Smooth muscle cell (in vitro differentiated cells): ENCODE data around the gene PKNOX2. TPM values are rescaled to one million over a fixed set of nuclear protein-coding genes. Genes with fewer than 3 reads are reported as not detected.
A peak's percentile ranks its signal among the peaks of the same experiment; 100 is the strongest.

Experiments
- DNase-seq: peaks from one replicate; lab custom pipeline; 2025; ENCODE audit not compliant: unreplicated experiment; lab: John Stamatoyannopoulos, UW
- H2AFZ ChIP-seq: fragments of 200-600 bp; sonication (generic); 2 replicates; pipeline ENCODE4 v1.6.0; 2016; ENCODE audit warnings: antibody characterized with exemption, low read depth, mild to moderate bottlenecking
- H3F3A ChIP-seq: fragments of 200-600 bp; sonication (generic); 2 replicates; pipeline ENCODE4 v1.6.0; 2017; ENCODE audit warnings: antibody characterized with exemption, low read depth
- H3K27ac ChIP-seq: fragments of 200-600 bp; sonication (generic); 2 replicates; pipeline ENCODE4 v1.5.1; 2016; ENCODE audit warnings: low read depth, mild to moderate bottlenecking
- H3K27me3 ChIP-seq: fragments of 200-600 bp; sonication (generic); 2 replicates; pipeline ENCODE4 v1.6.1; 2016; ENCODE audit warnings: low read depth, mild to moderate bottlenecking
- H3K36me3 ChIP-seq: fragments of 200-600 bp; sonication (generic); 2 replicates; pipeline ENCODE4 v1.5.1; 2016; ENCODE audit warnings: low read depth
- H3K4me1 ChIP-seq: fragments of 200-600 bp; sonication (generic); 2 replicates; pipeline ENCODE4 v1.5.1; 2016; ENCODE audit warnings: low read depth
- H3K4me2 ChIP-seq: fragments of 200-600 bp; sonication (generic); 2 replicates; pipeline ENCODE4 v1.6.0; 2016; ENCODE audit warnings: mild to moderate bottlenecking
- H3K4me3 ChIP-seq: fragments of 200-600 bp; sonication (generic); 2 replicates; pipeline ENCODE4 v1.5.1; 2016; ENCODE audit warnings: mild to moderate bottlenecking
- H3K79me2 ChIP-seq: fragments of 200-600 bp; sonication (generic); 2 replicates; pipeline ENCODE4 v1.6.0; 2016; ENCODE audit warnings: low read depth, mild to moderate bottlenecking
- H3K9ac ChIP-seq: fragments of 200-600 bp; sonication (generic); 2 replicates; pipeline ENCODE4 v1.6.0; 2016; ENCODE audit warnings: low read depth
- H3K9me3 ChIP-seq: fragments of 200-600 bp; sonication (generic); replicated peaks from 2 replicates; pipeline ENCODE4 v1.5.1; 2016; ENCODE audit warnings: low read depth
- H4K20me1 ChIP-seq: fragments of 200-600 bp; sonication (generic); 2 replicates; pipeline ENCODE4 v1.6.0; 2016; ENCODE audit warnings: low read depth
- CTCF ChIP-seq: fragments of 200-600 bp; sonication (generic); IDR thresholded peaks from 2 replicates; pipeline ENCODE4 v1.5.1; 2017; ENCODE audit warnings: borderline replicate concordance, mild to moderate bottlenecking, antibody characterized with exemption; ENCODE audit not compliant: insufficient read depth, poor library complexity, severe bottlenecking
- WGBS: methylation state at CpG from one replicate; pipeline ENCODE4 v1.1.7; 2016; ENCODE audit warnings: low lambda C conversion rate; 5-methylcytosine and 5-hydroxymethylcytosine counted together
- polyA plus RNA-seq: library from polyadenylated mRNA; unstranded; fragments of >200 nt; fragmentation: Nextera tagmentation; extraction: Ambion mirVana; gene quantifications from 2 replicates; pipeline ENCODE4 v1.2.1, GENCODE V29; 2016
- total RNA-seq: library from RNA; depleted of rRNA; stranded (reverse); fragments of >200 nt; gene quantifications from 2 replicates; pipeline ENCODE4 v1.2.3, GENCODE V29; 2014

The PKNOX2 gene
- total and polyA plus RNA-seq, 2 experiments from 2014 or later: 7.2 to 7.9 TPM

GRCh38 chr11:125168918-125169456, 4.4 kb downstream of the PKNOX2 start:
- no peaks in the 10 kb centered on the region for H3K27me3 ChIP-seq
- H3K4me1 ChIP-seq: peaks cover 44% of the 10 kb centered on the region
- H3K9ac ChIP-seq: peak overlapping the region; percentile 43
- peaks cover 47% of the 10 kb centered on the region for H4K20me1 ChIP-seq
- H3K4me2 ChIP-seq: peak overlapping the region; percentile 95
- peaks cover 8% of the 10 kb centered on the region for H3F3A ChIP-seq
- WGBS: 26% methylated on average over 14 of the region's 14 CpGs
- TF ChIP-seq CTCF: no peak
- H3K27ac ChIP-seq: peak overlapping the region; percentile 77
- H3K4me3 ChIP-seq: no peak overlapping the region
- H3K9me3 ChIP-seq: no peaks in the 10 kb centered on the region
- no peaks in the 10 kb centered on the region for H3K36me3 ChIP-seq
- no peak for DNase-seq
- H2AFZ ChIP-seq: no peak overlapping the region
- H3K79me2 ChIP-seq: peaks cover 42% of the 10 kb centered on the region

GRCh38 chr11:125170001-125170509, 5.5 kb downstream of the PKNOX2 start:
- no peak for DNase-seq
- peak overlapping the region; percentile 77 for H3K27ac ChIP-seq
- no peaks in the 10 kb centered on the region for H3K36me3 ChIP-seq
- peaks cover 58% of the 10 kb centered on the region for H4K20me1 ChIP-seq
- peaks cover 8% of the 10 kb centered on the region for H3F3A ChIP-seq
- H3K4me1 ChIP-seq: peaks cover 41% of the 10 kb centered on the region
- H3K9me3 ChIP-seq: no peaks in the 10 kb centered on the region
- peak overlapping the region; percentile 43 for H3K9ac ChIP-seq
- no peak for TF ChIP-seq CTCF
- H2AFZ ChIP-seq: no peak overlapping the region
- H3K4me3 ChIP-seq: no peak overlapping the region
- no peaks in the 10 kb centered on the region for H3K27me3 ChIP-seq
- peak overlapping the region; percentile 95 for H3K4me2 ChIP-seq
- 20% methylated on average over 9 of the region's 9 CpGs for WGBS
- peaks cover 53% of the 10 kb centered on the region for H3K79me2 ChIP-seq

GRCh38 chr11:125170510-125171031, 6.0 kb downstream of the PKNOX2 start:
- H3K9me3 ChIP-seq: no peaks in the 10 kb centered on the region
- no peak for TF ChIP-seq CTCF
- peak overlapping the region; percentile 95 for H3K4me2 ChIP-seq
- DNase-seq: no peak
- no peak overlapping the region for H3K4me3 ChIP-seq
- H3F3A ChIP-seq: peaks cover 12% of the 10 kb centered on the region
- H3K9ac ChIP-seq: peak overlapping the region; percentile 43
- H3K4me1 ChIP-seq: peaks cover 41% of the 10 kb centered on the region
- H3K36me3 ChIP-seq: no peaks in the 10 kb centered on the region
- H3K79me2 ChIP-seq: peaks cover 51% of the 10 kb centered on the region
- H2AFZ ChIP-seq: no peak overlapping the region
- H3K27me3 ChIP-seq: no peaks in the 10 kb centered on the region
- H4K20me1 ChIP-seq: peaks cover 63% of the 10 kb centered on the region
- WGBS: 11% methylated on average over 12 of the region's 12 CpGs
- H3K27ac ChIP-seq: peak overlapping the region; percentile 77

- Histone ChIP-seq H3K27ac (no peak overlapping the region), H3K4me1 (peaks cover 41% of the 10 kb centered on the region), H3K4me2 (no peak overlapping the region), H4K20me1 (peaks cover 77% of the 10 kb centered on the region), H3K36me3 (no peaks in the 10 kb centered on the region), H3K27me3 (no peaks in the 10 kb centered on the region), H3K9me3 (no peaks in the 10 kb centered on the region), H3K9ac (no peak overlapping the region), H3F3A (peaks cover 9% of the 10 kb centered on the region), H3K4me3 (no peak overlapping the region), H3K79me2 (peaks cover 37% of the 10 kb centered on the region), H2AFZ (no peak overlapping the region)
- DNase-seq: no peak
- TF ChIP-seq CTCF: no peak
- WGBS: 95% methylated on average over 4 of the region's 4 CpGs
Measured at GRCh38 chr11:125171974-125172373, 7.4 kb downstream of the PKNOX2 start.
